Measurements from ENCODE around the gene RAB9A.
"Not testable (repeated sequence)": the region's sequence is repeated elsewhere in the genome, so short reads cannot be mapped to it uniquely, and the experiment has no call there.

GRCh38 chrX:13724878-13725277, 36.0 kb downstream of the RAB9A start:
- TF ChIP-seq CTCF (IDR thresholded peaks at IDR 0.05; ENCODE audit: extremely low read depth in 1 of 2, insufficient read depth in 1 of 2, low read depth in 1 of 2, low read length in 2 of 2); FOS (IDR thresholded peaks at IDR 0.05; ENCODE audit: borderline replicate concordance, insufficient read depth, low read length); MAX (IDR thresholded peaks at IDR 0.05; ENCODE audit: insufficient read depth, insufficient read length); EZH2 (IDR thresholded peaks at IDR 0.05; ENCODE audit: borderline replicate concordance, low read depth, low read length, severe bottlenecking); POLR2A (IDR thresholded peaks at IDR 0.05; ENCODE audit: low read depth, low read length); POLR2AphosphoS5 (IDR thresholded peaks at IDR 0.05; ENCODE audit: insufficient read depth, low read depth, low read length); JUN (IDR thresholded peaks at IDR 0.05; ENCODE audit: borderline replicate concordance, insufficient read depth, insufficient read length, low read depth); MYC (IDR thresholded peaks at IDR 0.05; ENCODE audit: low read depth, low read length); GATA2 (IDR thresholded peaks at IDR 0.05; ENCODE audit: insufficient read depth, insufficient read length, low read depth, low read length): not testable (repeated sequence)
